ENCODE results near the gene RSF1. TPM values are rescaled to one million over a fixed set of nuclear protein-coding genes. Genes with fewer than 3 reads are reported as not detected.

The RSF1 gene
- total RNA-seq, 4 donors from 2014 or later, result 42.6 to 58.6 (median 49.4) TPM

GRCh38 chr11:77842441-77843121, 22.1 kb upstream of the RSF1 start:
- no peak for TF ChIP-seq CTCF (IDR thresholded peaks at IDR 0.05; ENCODE audit: low read depth)

GRCh38 chr11:77833302-77833701, 12.8 kb upstream of the RSF1 start:
- no peak for TF ChIP-seq CTCF (IDR thresholded peaks at IDR 0.05; ENCODE audit: low read depth)

DNA sequence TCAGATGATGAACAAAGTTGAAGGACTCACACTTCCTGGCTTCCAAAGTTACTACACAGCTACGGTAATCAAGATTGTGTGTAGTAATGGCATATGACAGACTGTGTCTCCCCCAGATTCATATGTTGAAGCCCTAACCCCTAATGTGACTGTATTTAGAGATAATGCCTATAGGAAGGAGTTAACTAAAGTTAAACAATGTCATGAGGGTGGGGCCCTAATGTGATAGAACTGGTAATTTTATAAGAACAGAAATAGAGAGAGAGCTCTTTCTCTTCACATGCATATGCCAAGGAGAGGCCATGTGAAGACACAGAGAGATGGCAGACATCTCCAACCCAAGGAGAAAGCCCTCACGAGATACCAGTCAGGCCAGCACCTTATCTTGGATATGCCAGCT, 8.4 kb upstream of the RSF1 start:
- TF ChIP-seq CTCF (IDR thresholded peaks at IDR 0.05; ENCODE audit: low read depth), result no peak

GRCh38 chr11:77823775-77824174, 3.3 kb upstream of the RSF1 start:
- no peak for TF ChIP-seq CTCF (IDR thresholded peaks at IDR 0.05; ENCODE audit: low read depth)

GRCh38 chr11:77821349-77821851, 878 bp upstream of the RSF1 start:
- TF ChIP-seq CTCF (IDR thresholded peaks at IDR 0.05; ENCODE audit: low read depth), result no peak

GRCh38 chr11:77819921-77820564, 479 bp downstream of the RSF1 start:
- no peak for TF ChIP-seq CTCF (IDR thresholded peaks at IDR 0.05; ENCODE audit: low read depth)

GRCh38 chr11:77819411-77819920, 1.1 kb downstream of the RSF1 start:
- no peak for TF ChIP-seq CTCF (IDR thresholded peaks at IDR 0.05; ENCODE audit: low read depth)

Data from subcutaneous adipose tissue (tissue), 4 donors.